WTC11 (cell line): ENCODE results near the gene HTR3A.

ENCODE experiments used
- AR ChIP-seq: fragments of 250-450 bp; sonication (Bioruptor Pico); IDR thresholded peaks from 2 replicates; pipeline ENCODE4 v1.9.0; 2021; ENCODE audit warnings: mild to moderate bottlenecking
- CBFB ChIP-seq: sonication (generic); formaldehyde crosslinking; IDR thresholded peaks from 2 replicates; pipeline ENCODE4 v1.8.1; 2022; ENCODE audit warnings: mild to moderate bottlenecking, low read depth, missing genetic modification reagents
- CTCF ChIP-seq: fragments of 200-600 bp; IDR thresholded peaks from 2 replicates; pipeline ENCODE4 v1.8.0; 2022; ENCODE audit warnings: antibody characterized with exemption
- E2F1 ChIP-seq: sonication (generic); formaldehyde crosslinking; IDR thresholded peaks from 2 replicates; pipeline ENCODE4 v1.8.0; 2022; ENCODE audit warnings: mild to moderate bottlenecking, missing genetic modification reagents
- FOXP4 ChIP-seq: sonication (generic); formaldehyde crosslinking; IDR thresholded peaks from 2 replicates; pipeline ENCODE4 v1.8.0; 2022; ENCODE audit warnings: mild to moderate bottlenecking, missing genetic modification reagents
- MYBL2 ChIP-seq: sonication (generic); formaldehyde crosslinking; IDR thresholded peaks from 2 replicates; pipeline ENCODE4 v1.8.1; 2023; ENCODE audit warnings: mild to moderate bottlenecking, moderate library complexity, missing genetic modification reagents
- SP1 ChIP-seq: sonication (generic); formaldehyde crosslinking; conservative IDR thresholded peaks from 2 replicates; pipeline ENCODE4 v1.8.1; 2022; ENCODE audit warnings: missing genetic modification reagents
- USF1 ChIP-seq: sonication (generic); formaldehyde crosslinking; IDR thresholded peaks from 2 replicates; pipeline ENCODE4 v1.8.0; 2022; ENCODE audit warnings: mild to moderate bottlenecking, missing genetic modification reagents
- USF2 ChIP-seq: sonication (generic); formaldehyde crosslinking; IDR thresholded peaks from 2 replicates; pipeline ENCODE4 v1.8.1; 2023; ENCODE audit warnings: mild to moderate bottlenecking, missing genetic modification reagents, moderate library complexity
- ZNF121 ChIP-seq: sonication (generic); formaldehyde crosslinking; IDR thresholded peaks from 2 replicates; pipeline ENCODE4 v1.8.0; 2023; ENCODE audit warnings: missing genetic modification reagents

GRCh38 chr11:113994077-113994954, 19.4 kb downstream of the HTR3A start:
- TF ChIP-seq CTCF (peak; percentile 83), USF1 (CRISPR knock-in tag) (no peak), USF2 (CRISPR knock-in tag) (no peak), E2F1 (CRISPR knock-in tag) (no peak), FOXP4 (no peak), CBFB (CRISPR knock-in tag) (no peak), SP1 (CRISPR knock-in tag) (no peak), AR (CRISPR knock-in tag) (no peak), MYBL2 (CRISPR knock-in tag) (no peak), ZNF121 (CRISPR knock-in tag) (no peak)
